HL-60 (cell line): ENCODE measurements around the gene BHLHA9.

ENCODE experiments used
- DNase-seq, 2 experiments: peaks; one replicate each; pipeline ENCODE4 v3.0.0-alpha.2; 2010 to 2020; ENCODE audit warnings: low read depth in 1 of 2, low spot score in 1 of 2
- H3K27ac ChIP-seq: fragments of 250-450 bp; sonication (Bioruptor Pico); replicated peaks from 2 replicates; pipeline ENCODE4 v1.5.1; 2020; ENCODE audit warnings: mild to moderate bottlenecking, moderate library complexity
- H3K27me3 ChIP-seq: fragments of 250-450 bp; sonication (Bioruptor Pico); 2 replicates; pipeline ENCODE4 v1.5.1; 2021; ENCODE audit warnings: mild to moderate bottlenecking, moderate library complexity; ENCODE audit not compliant: insufficient read depth, poor library complexity, severe bottlenecking
- H3K4me3 ChIP-seq: replicated peaks from 2 replicates; pipeline ENCODE4 v1.5.1; 2011; ENCODE audit warnings: mild to moderate bottlenecking, control low read depth, low read length; ENCODE audit not compliant: insufficient read depth
- CTCF ChIP-seq: IDR thresholded peaks from one replicate; pipeline ENCODE4 v1.5.1; 2011; ENCODE audit warnings: low read length, control low read depth, inconsistent platforms; ENCODE audit not compliant: insufficient read depth
- GABPA ChIP-seq: IDR thresholded peaks from 2 replicates; pipeline ENCODE4 v1.6.1; 2012; ENCODE audit warnings: low read depth
- POLR2AphosphoS5 ChIP-seq: IDR thresholded peaks from 2 replicates; pipeline ENCODE4 v1.6.1; 2012; ENCODE audit warnings: low read depth
- SPI1 ChIP-seq: IDR thresholded peaks from 2 replicates; pipeline ENCODE4 v1.6.1; 2012; ENCODE audit warnings: low read depth, mild to moderate bottlenecking, borderline replicate concordance
- TF ChIP-seq, protein P1 (sequence below): IDR thresholded peaks from 2 replicates; pipeline ENCODE4 v1.6.1; 2012; ENCODE audit warnings: low read depth; ENCODE audit not compliant: insufficient replicate concordance

The BHLHA9 gene

DNA sequence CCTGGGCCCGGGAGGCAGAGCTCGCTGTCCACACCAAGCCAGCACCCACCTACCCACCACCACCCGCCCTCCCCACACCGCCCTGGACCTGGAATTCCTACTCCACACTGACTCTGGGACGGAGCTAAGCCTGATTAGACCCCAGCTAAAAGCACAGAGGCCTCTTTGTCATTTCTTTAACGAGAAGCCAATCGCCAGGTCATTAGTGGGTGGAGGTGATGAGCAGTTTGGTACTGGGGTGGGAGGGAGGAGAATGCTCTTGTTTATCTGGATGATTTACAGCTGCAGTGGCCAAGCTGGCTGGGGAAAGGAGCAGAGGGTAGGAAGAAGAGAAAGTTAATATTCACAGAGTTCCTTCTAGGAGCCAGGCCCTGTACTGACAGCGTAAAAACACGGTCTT, 6.0 kb upstream of the BHLHA9 start:
- DNase-seq, result no peak
- Histone ChIP-seq H3K4me3 (no peak overlapping the region), H3K27ac (no peak overlapping the region), H3K27me3 (peaks cover 6% of the 10 kb centered on the region)
- TF ChIP-seq CTCF (no peak), SPI1 (no peak), GABPA (no peak), POLR2AphosphoS5 (no peak)
- TF ChIP-seq, protein P1, sequence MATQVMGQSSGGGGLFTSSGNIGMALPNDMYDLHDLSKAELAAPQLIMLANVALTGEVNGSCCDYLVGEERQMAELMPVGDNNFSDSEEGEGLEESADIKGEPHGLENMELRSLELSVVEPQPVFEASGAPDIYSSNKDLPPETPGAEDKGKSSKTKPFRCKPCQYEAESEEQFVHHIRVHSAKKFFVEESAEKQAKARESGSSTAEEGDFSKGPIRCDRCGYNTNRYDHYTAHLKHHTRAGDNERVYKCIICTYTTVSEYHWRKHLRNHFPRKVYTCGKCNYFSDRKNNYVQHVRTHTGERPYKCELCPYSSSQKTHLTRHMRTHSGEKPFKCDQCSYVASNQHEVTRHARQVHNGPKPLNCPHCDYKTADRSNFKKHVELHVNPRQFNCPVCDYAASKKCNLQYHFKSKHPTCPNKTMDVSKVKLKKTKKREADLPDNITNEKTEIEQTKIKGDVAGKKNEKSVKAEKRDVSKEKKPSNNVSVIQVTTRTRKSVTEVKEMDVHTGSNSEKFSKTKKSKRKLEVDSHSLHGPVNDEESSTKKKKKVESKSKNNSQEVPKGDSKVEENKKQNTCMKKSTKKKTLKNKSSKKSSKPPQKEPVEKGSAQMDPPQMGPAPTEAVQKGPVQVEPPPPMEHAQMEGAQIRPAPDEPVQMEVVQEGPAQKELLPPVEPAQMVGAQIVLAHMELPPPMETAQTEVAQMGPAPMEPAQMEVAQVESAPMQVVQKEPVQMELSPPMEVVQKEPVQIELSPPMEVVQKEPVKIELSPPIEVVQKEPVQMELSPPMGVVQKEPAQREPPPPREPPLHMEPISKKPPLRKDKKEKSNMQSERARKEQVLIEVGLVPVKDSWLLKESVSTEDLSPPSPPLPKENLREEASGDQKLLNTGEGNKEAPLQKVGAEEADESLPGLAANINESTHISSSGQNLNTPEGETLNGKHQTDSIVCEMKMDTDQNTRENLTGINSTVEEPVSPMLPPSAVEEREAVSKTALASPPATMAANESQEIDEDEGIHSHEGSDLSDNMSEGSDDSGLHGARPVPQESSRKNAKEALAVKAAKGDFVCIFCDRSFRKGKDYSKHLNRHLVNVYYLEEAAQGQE, result no peak

DNA sequence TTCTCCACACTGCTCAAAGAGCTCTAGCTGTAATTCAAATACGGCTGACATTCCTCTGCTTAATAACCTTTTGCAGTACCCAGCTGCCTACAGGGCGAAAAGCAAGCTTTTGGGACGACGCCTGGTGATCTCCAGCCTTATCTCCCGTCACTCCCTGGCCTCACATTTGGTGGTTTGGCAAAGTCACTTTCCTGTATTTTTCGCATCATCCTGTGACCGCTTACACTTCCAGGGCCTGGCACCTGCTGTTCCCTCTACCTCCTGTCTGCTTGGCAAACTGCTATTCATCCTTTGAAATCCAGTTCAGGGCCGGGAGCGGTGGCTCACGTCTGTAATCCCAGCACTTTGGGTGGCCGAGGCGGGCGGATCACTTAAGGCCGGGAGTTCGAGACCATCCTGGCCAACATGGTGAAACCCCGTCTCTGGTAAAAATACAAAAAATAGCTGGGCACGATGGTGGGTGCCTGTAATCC, 2.7 kb upstream of the BHLHA9 start:
- peaks cover 4% of the 10 kb centered on the region for H3K27me3 ChIP-seq
- peak overlapping the region; percentile 68 for H3K27ac ChIP-seq
- TF ChIP-seq SPI1, result no peak
- TF ChIP-seq CTCF, result no peak
- TF ChIP-seq POLR2AphosphoS5, result no peak
- TF ChIP-seq, protein P1, result no peak
- no peak for TF ChIP-seq GABPA
- peak overlapping the region; percentile 60 for H3K4me3 ChIP-seq
- DNase-seq, result no peak

- TF ChIP-seq SPI1, result no peak
- DNase-seq, result no peak
- no peak overlapping the region for H3K4me3 ChIP-seq
- H3K27me3 ChIP-seq, result peaks cover 4% of the 10 kb centered on the region
- H3K27ac ChIP-seq, result no peak overlapping the region
Measured at GRCh38 chr17:1271030-1271423, 783 bp downstream of the BHLHA9 start.

GRCh38 chr17:1271441-1271840, 1.2 kb downstream of the BHLHA9 start:
- H3K4me3 ChIP-seq, result no peak overlapping the region
- peaks cover 4% of the 10 kb centered on the region for H3K27me3 ChIP-seq
- no peak overlapping the region for H3K27ac ChIP-seq
- TF ChIP-seq CTCF (no peak), SPI1 (no peak), GABPA (no peak), POLR2AphosphoS5 (no peak)
- TF ChIP-seq, protein P1, result no peak
- DNase-seq, result no peak
